Heart left ventricle (tissue), 16 donors: ENCODE data around the gene RIMBP3C. TPM values are rescaled to one million over a fixed set of nuclear protein-coding genes. Genes with fewer than 3 reads are reported as not detected.
"Not testable (repeated sequence)": the region's sequence is repeated elsewhere in the genome, so short reads cannot be mapped to it uniquely, and the experiment has no call there.

ENCODE experiments used
- ATAC-seq, 4 donors: fragments of 200-7000 bp; cut with Tn5 transposase; one replicate each; pipeline ENCODE4 v1.9.1; 2020 to 2022; ENCODE audit warnings: moderate library complexity in 4 of 4, mild to moderate bottlenecking in 3 of 4, moderate number of reproducible peaks in 1 of 4
- DNase-seq, 5 donors: peaks; one replicate each; pipeline ENCODE4 v3.0.0-alpha.2; 2020
- H3K27ac ChIP-seq, 12 donors: fragments of 200-600 bp; sonication (generic) in 4 of 12; one replicate each; pipeline versions ENCODE4 v1.5.0 to v1.8.0; 2016 to 2022; ENCODE audit warnings: mild to moderate bottlenecking in 2 of 12
- H3K27me3 ChIP-seq, 9 donors: fragments of 200-600 bp; sonication (generic) in 2 of 9; one replicate each; pipeline versions ENCODE4 v1.5.1 to v1.8.0; 2016 to 2022; ENCODE audit warnings: mild to moderate bottlenecking in 3 of 9
- H3K36me3 ChIP-seq, 9 donors: fragments of 200-600 bp; sonication (generic) in 2 of 9; one replicate each; pipeline versions ENCODE4 v1.5.0 to v1.8.0; 2018 to 2022; ENCODE audit warnings: mild to moderate bottlenecking in 2 of 9
- H3K4me1 ChIP-seq, 12 donors: fragments of 200-600 bp; sonication (generic) in 4 of 12; one replicate each; pipeline versions ENCODE4 v1.5.0 to v1.8.0; 2016 to 2022; ENCODE audit warnings: mild to moderate bottlenecking in 3 of 12
- H3K4me3 ChIP-seq, 12 donors: fragments of 200-600 bp; sonication (generic) in 4 of 12; one replicate each; pipeline versions ENCODE4 v1.5.0 to v1.8.0; 2017 to 2022; ENCODE audit warnings: mild to moderate bottlenecking in 9 of 12, moderate library complexity in 4 of 12
- H3K9me3 ChIP-seq, 12 donors: fragments of 200-600 bp; sonication (generic) in 4 of 12; one replicate each; pipeline versions ENCODE4 v1.5.0 to v1.8.0; 2016 to 2022; ENCODE audit warnings: mild to moderate bottlenecking in 1 of 12
- WGBS, 4 donors: extraction: QIAGEN DNeasy Blood & Tissue Kit in 2 of 4; methylation state at CpG; one replicate each; pipeline versions ENCODE4 v1.1.5 to v1.1.7; 2013 to 2018; 5-methylcytosine and 5-hydroxymethylcytosine counted together
- intact Hi-C, 10 donors: fragments of 100-400 bp; cut with DNase I; formaldehyde crosslinking; loops; one replicate each; pipeline versions ENCODE4 v1.11.1 to v1.14.2; 2022
- polyA plus RNA-seq, 2 donors: library from polyadenylated mRNA; stranded (reverse); fragments of 200-250 nt; gene quantifications; one replicate each; pipeline ENCODE4 v1.2.3, GENCODE V29; 2013
- total RNA-seq, 9 donors: library from RNA; depleted of rRNA in 2 of 9; stranded (reverse); fragments of >200 nt in 2 of 9; fragmentation: NEBNext Ultra II Directional in 3 of 9; extraction: Animal tissue kit (Norgen Biotek cat#: 25700) in 3 of 9; gene quantifications; one replicate each; pipeline versions ENCODE4 v1.1.0 to v1.2.4, GENCODE V29; 2016 to 2023
- donor health status: ischemic (EF 13 %, LVEDD 7.1; RV severe dilation, severe dysfunction).
- donor health status: healthy with polysubstance abuse.
- donor health status: DM: no; HTN: yes; CAD: no.
- donor health status: DM: no; HTN: no; CAD: no.
- donor health status: ischemic (EF 25% LVEDD 6.9; RV normal size, moderate dysfunction).
- donor health status: ischemic (EF 25% LVEDD 5.7; RV mildly dilated, moderate dysfunction).
- donor health status: healthy.
- donor health status: DM: yes; HTN: yes; CAD: no.
- donor health status: ischemic (EF 35%, LVEDD 5.7; RV mildly dilated, moderate dysfunction).
- donor health status: nonischemic (EF 11% LVEDD 7.7; RV severe dilation, severe dysfunction).
- donor health status: DM: yes; HTN: yes; CAD: no.
- donor health status: PGD.
- donor health status: ischemic (EF 29% LVEDD 5.4; RV normal size, mild dysfunction).
- donor health status: nonischemic (EF 23%, LVEDD 6.1; RV moderate dilation, normal function).

RIMBP3C gene
- total and polyA plus RNA-seq, 11 donors = 0.08 to 0.37 (median 0.19) TPM; not detected in 7

DNA sequence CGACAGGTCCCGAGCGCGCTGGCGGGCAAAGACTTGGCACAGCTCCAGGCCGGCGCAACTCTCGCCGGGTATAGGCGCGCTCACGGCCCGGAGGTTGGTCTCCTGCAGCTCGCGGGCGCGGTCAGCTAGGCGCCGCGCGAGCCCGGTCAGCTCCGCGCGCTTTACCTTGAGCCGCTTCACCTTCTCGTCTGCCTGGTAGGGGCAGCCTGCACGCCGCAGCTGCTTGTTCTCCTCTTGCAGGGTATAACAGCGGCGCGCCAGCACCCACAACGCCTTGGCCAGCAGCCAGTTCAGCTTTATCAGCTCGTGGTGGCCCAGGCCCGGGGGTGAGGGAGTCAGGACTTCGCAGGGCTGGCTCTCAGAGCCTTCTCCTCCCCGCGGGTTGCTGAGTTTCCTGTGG lies 1.7 kb downstream of the RIMBP3C start:
- H3K27me3 ChIP-seq, H3K4me3 ChIP-seq, intact Hi-C loops, H3K36me3 ChIP-seq, DNase-seq, H3K27ac ChIP-seq, H3K9me3 ChIP-seq, H3K4me1 ChIP-seq: not testable (repeated sequence)
- WGBS, 4 donors = no CpG with 5 or more reads among the region's 38 CpGs
- peak; percentile 1 to 34 (median 22) for ATAC-seq

DNA sequence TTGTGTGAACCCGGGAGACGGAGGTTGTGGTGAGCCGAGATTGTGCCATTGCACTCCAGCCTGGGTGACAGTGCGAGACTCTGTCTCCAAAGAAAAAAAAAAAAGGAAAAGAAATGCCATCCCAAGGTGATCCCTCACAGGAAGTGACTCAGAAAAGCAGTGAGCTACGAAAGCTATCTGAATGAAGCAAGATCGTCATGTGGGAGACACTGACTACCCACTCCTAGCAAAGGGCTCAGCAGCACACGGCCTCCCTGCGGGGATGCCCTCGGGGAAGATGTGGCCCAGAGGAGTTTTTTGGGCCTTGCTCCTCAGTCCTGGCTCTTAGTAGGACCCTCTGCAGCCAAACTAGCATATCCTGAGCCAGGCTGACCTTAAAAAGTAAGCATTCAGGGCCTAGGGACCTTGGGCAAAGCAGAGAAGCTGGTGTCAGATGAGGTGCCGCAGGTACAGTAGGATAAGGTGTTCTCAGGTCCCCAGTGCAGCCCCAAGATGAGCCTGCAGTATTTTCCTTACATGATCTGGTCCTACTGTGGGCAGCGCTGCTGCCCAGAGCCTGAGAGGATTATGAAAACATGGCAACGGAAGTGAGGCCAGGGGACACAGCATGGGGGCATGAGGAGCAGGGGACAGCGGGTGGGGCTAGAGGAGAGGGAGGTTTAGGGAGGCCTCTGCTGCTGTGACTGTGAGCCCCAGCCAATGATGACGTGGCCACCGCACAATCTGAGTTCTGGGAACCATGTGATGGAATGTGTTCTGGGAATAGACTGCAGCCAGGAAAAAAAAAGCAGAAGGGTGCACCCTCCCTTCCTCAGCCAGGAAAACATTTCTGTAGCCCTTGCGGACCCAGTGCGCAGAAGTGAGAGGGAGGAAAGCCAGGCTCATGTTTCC lies 6.6 kb downstream of the RIMBP3C start:
- H3K4me3 ChIP-seq, H3K36me3 ChIP-seq, H3K27ac ChIP-seq, DNase-seq, H3K9me3 ChIP-seq, intact Hi-C loops, H3K27me3 ChIP-seq, H3K4me1 ChIP-seq: not testable (repeated sequence)
- peak in 3 of 4 donors; percentile 74 to 86 (median 82) for ATAC-seq
- 68 to 100% (median 99%) methylated on average over 1 to 2 of the region's 17 CpGs; no CpG with 5 or more reads in 1 of the 4 donors for WGBS, 4 donors

DNA sequence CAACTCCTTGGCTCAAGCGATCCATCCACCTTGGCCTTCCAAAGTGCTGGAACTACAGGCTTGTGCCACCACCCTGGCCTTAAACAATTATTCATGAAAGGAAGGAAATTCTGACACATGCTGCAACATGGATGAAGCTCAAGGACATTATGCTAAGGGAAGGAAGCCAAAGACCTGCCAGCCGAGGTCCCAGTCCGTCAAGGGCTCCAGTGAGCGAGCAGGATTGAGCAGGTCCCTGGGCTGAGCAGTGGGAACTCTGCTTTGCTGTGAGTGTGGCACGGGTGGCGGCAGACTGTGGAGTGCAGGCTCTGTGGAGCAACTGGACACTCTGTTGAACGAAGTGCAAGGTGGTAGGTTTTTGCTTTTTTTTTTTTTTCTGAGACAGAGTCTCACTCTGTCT lies 11.4 kb downstream of the RIMBP3C start:
- H3K27ac ChIP-seq, ATAC-seq, H3K9me3 ChIP-seq, H3K36me3 ChIP-seq, H3K4me3 ChIP-seq, DNase-seq, intact Hi-C loops, H3K27me3 ChIP-seq, H3K4me1 ChIP-seq: not testable (repeated sequence)
- no CpG with 5 or more reads among the region's 7 CpGs for WGBS, 4 donors

DNA sequence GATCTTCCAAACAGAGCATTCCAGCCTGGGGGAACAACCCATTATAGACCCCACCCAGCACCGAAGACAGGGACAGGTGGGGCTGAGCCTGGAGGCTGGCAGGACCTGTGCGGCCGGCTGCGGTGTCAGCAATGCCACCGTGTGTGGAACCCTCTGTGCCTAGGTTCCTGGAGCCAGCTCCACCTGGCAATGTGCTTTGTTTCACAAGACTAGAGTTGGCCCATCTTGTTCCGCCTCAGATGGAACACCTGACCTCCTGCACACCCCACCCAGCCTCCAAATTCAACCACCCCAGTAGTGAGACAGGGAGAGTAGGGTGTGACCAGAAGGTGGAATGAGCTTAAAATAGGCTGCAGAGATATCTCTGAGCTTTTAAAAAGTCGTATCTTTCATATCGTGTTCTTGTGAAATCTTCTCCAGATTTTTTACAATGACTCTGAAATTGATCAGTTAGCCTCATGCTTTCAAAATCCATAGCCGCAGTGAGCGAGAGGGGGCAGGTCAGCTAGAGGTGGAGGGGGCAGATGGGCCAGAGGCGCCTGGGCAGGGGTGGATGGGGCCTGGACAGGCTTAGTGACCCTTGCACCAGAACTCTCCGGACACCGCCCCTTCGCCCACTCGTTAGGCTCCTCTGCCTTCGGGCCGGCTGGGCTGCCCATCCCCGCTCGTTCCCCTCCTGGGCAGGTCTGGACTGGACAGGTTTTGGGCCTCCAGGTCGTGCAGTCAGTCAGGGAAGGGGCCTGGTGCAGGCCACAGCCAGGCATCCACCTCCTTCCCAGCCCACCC lies 18.2 kb downstream of the RIMBP3C start:
- H3K27me3 ChIP-seq, H3K9me3 ChIP-seq, DNase-seq, intact Hi-C loops, H3K4me3 ChIP-seq, H3K4me1 ChIP-seq, H3K36me3 ChIP-seq, H3K27ac ChIP-seq: not testable (repeated sequence)
- no CpG with 5 or more reads among the region's 20 CpGs for WGBS, 4 donors
- ATAC-seq = peak in 1 of 4 donors; percentile 29

DNA sequence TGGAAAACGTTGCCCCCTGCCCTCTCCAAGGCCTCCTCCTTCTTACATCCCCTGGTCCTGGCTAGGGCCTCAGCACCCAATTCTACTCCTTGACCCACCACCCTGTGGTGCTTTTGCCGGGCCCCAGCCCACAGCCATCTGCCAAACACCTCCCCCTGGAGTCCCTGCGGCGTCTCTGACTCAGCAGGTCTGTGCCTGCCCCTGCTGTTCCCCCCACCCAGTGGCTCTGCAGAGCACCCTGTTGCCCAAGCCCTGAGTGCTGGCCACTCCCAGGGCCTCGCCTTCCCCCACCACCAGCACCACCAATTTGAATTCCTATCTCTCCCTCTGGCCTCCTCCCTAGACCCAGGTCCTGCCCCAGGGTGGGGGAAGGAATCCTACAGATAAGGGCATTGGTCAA lies 19.7 kb downstream of the RIMBP3C start:
- H3K4me3 ChIP-seq, H3K36me3 ChIP-seq, ATAC-seq, intact Hi-C loops, DNase-seq, H3K27ac ChIP-seq, H3K9me3 ChIP-seq, H3K4me1 ChIP-seq, H3K27me3 ChIP-seq: not testable (repeated sequence)
- WGBS, 4 donors = no CpG with 5 or more reads among the region's 5 CpGs

DNA sequence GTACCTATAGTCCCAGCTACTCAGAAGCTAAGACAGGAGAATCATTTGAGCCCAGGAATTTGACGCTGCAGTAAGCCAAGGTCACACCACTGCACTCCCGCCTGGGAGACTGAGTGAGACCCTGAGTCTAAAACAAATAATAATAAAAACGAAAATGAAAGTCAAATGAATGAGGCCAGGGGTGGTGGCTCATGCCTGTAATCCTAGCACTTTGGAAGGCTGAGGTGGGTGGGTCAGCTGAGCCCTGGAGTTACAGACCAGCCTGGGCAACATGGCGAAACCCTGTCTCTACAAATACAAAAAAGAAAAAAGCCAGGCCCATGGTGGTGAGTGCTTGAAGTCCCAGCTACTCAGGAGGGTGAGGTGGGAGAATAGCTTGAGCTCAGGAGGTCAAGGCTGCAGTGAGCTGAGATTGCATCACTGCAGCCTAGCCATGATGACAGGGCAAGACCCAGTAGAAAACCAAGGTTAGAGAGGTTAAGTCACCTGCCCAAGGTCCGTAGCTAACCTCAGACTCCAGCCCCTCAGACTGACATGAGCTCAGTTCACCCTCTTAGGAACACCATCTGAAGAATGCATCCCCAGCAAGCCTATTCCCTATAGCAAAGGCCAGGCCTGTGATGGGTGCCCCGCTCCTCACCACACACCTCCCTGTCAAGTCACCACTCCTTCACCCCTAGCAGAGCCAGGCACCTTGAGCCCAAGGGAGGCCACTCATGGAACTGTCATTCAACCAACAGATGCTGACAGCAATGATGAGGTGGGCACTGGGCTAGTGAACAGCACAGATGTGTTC lies 24.4 kb downstream of the RIMBP3C start:
- H3K4me3 ChIP-seq, DNase-seq, H3K27ac ChIP-seq, H3K4me1 ChIP-seq, H3K27me3 ChIP-seq, ATAC-seq, intact Hi-C loops, H3K36me3 ChIP-seq, H3K9me3 ChIP-seq: not testable (repeated sequence)
- WGBS, 4 donors = 59% methylated on average over 3 of the region's 6 CpGs; no CpG with 5 or more reads in 3 of the 4 donors

DNA sequence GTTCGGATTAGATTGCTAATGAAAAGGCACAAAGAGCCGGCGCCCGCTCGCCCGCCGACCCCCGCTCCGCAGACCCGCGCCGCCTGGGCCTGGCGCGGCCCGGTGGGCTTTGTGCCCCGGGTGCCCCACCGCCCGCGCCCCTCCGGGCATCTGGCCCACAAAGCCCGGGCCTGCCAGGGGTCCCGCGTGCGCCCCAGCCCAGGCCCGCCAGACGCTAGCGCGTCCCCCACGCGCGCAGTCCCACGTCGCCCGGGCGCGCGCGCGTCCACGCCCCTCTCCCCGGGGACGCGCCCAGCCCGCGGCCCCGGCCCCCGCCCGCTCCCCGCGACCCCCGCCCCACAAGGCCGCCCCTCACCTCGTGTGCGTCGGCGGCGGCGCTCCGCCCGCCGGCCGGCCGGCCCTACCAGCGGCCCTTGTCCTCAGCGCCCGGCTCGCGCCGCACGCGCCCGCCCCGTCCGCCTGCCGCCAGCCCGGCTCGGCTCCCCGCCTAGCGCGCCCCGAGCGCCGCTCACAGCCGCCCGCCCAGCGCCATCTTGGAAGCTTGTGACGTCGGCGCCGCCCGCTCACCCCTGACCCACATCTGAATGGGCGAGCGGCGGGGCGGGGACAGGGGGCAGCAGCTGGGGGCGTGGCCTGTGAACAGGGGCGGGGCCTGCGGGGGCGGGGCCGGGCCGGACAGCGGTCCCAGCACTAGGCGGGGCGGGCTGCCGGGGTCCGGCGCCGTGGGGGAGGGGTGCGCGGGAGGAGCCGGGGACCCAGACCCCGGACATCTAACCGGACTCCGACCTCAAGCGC lies 34.1 kb downstream of the RIMBP3C start:
- H3K9me3 ChIP-seq, intact Hi-C loops, H3K36me3 ChIP-seq, H3K27ac ChIP-seq, H3K4me1 ChIP-seq, H3K27me3 ChIP-seq, DNase-seq: not testable (repeated sequence)
- WGBS, 4 donors = no CpG with 5 or more reads among the region's 115 CpGs
- peak overlapping the region in 1 of 12 donors; percentile 39 for H3K4me3 ChIP-seq
- peak; percentile 87 to 95 (median 91) for ATAC-seq

DNA sequence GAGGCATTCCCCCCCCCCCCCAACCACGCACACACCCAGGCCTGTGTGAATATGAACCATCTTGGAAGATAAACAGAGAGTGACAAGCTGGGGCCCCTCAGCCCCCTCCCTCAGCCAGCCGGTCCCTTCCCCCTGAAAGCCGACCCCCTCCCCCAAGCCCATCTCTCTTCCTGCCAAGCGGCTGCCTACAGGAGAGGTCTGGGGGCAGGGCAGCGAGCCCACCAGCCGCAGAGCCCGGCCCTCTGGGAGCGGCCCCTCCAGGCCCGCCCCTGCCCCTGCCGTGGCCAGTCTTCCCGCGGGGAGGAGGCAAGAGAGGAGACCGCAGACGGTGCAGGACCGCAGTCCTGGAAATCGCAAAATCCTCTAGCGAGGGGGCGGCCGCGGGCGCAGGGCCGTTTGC lies 34.7 kb downstream of the RIMBP3C start:
- H3K27ac ChIP-seq, H3K36me3 ChIP-seq, ATAC-seq, H3K9me3 ChIP-seq, intact Hi-C loops, H3K27me3 ChIP-seq, DNase-seq, H3K4me1 ChIP-seq: not testable (repeated sequence)
- no CpG with 5 or more reads among the region's 22 CpGs for WGBS, 4 donors
- peak overlapping the region in 1 of 12 donors; percentile 39 for H3K4me3 ChIP-seq

DNA sequence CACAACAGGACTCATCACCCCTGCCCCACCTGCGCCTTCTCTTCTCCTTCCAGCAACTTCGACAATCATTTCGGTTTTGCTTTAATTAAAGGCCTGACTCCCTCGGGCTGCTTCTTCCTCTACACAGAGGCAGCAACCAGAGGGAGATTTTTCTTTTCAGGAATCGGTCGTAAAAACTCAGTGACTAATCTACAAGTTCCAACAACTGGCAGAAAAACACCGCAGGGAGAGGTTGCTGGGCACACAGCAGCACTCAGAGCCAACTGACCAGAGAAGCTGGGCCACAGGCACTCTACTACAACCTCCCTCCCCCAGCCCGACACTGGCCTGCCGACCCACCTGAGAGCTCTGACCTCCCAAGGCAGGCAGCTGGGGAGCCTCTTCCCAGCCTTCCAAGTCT lies 36.0 kb downstream of the RIMBP3C start:
- H3K9me3 ChIP-seq, ATAC-seq, H3K27ac ChIP-seq, DNase-seq, H3K36me3 ChIP-seq, H3K4me1 ChIP-seq, H3K4me3 ChIP-seq, intact Hi-C loops, H3K27me3 ChIP-seq: not testable (repeated sequence)
- no CpG with 5 or more reads among the region's 9 CpGs for WGBS, 4 donors

DNA sequence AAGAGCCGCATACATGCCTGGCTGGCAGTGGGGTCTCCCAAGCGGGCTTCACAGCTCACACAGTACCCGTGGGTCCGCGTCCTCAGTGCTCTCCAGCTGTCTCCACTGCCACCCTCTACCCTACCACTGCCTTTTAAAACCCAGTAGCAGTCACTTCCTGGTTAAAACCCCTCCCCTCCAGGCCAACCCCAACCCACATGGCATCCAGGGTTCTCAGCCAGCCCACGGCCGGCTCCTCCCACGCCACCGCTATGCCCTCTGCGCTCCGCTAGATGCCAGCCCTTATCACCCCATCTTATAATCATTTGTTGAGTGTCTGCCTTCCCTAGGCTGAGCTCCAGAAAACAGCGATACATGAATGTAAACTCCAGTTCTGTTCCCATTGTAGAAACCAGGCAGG lies 37.1 kb downstream of the RIMBP3C start:
- H3K27me3 ChIP-seq, H3K27ac ChIP-seq, H3K36me3 ChIP-seq, DNase-seq, H3K4me3 ChIP-seq, H3K9me3 ChIP-seq, H3K4me1 ChIP-seq, intact Hi-C loops: not testable (repeated sequence)
- 48% methylated on average over 1 of the region's 12 CpGs; no CpG with 5 or more reads in 3 of the 4 donors for WGBS, 4 donors
- peak in 3 of 4 donors; percentile 26 to 43 (median 38) for ATAC-seq
